ENCODE data around the gene MSI1.
"Not testable (repeated sequence)": the region's sequence is repeated elsewhere in the genome, so short reads cannot be mapped to it uniquely, and the experiment has no call there.

The MSI1 gene

DNA sequence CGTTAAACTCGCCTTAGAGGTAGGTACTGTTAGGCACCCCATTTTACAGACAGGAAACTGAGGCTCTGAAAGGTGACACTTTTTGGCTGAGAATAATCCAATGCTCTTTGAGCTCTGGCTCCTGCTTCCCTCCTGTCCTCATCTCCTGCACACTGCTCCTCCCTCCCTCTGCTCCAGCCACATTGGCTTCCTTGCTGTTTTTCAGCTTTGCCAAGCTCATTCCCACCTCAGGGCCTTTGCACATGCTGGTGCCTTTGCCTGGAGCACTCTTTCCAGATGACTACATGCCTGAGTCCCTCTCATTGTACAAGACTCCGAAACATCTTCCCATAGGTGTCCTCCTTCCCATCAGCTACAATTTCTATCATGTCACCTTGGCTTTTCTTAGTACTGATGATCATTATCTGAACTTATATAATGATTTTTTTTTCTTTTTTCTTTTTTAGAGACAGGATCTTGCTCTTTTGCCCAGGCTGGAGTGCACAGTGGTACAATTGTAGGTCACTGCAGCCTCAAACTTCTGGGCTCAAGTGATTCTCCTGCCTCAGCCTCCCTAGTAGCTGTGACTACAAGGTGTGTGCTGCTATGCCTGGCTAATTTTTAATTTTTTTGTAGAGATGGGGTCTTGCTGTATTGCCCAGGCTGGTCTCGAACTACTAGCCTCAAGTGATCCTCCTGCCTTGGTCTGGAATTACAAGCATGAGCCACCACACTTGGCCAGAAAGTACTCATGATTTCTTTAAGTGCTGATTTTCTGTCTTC lies 15.2 kb downstream of the MSI1 start:
- no peak for DNase-seq

DNA sequence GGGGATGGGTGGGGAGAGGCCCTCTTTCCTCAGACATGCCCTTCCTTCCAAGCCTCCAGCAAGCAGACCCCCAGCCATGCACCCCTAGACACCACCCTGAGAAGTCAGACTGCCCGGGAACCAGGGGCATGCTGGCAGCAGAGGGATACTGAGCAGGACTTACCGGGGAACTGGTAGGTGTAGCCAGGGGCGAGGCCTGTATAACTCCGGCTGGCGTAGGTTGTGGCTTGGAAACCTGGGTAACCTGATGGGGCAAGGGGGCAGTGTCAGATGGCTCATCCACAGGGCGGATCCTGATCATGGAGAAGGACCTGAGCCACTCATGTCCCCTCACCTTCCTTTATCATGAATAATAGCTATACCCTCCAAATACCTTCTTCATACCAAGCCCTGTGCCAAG lies 15.8 kb downstream of the MSI1 start:
- DNase-seq = no peak

DNA sequence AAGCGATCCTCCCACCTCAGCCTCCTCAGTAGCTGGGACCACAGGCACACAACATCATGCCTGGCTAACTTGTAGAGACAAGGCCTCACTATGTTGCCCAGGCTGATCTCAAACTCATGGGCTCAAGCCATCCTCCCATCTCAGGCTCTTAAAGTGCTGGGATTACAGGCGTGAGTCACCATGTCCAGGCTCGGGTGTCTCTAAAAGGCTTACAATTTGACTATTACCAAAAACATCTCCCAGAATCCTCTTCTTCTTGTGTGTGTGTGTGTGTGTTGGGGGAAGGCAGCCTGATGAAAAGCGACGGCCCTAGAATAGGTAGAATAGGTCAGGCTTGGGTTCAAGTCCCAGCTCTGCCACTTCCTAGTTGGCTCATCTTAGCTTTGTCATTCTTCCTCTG lies 16.8 kb downstream of the MSI1 start:
- DNase-seq = no peak

DNA sequence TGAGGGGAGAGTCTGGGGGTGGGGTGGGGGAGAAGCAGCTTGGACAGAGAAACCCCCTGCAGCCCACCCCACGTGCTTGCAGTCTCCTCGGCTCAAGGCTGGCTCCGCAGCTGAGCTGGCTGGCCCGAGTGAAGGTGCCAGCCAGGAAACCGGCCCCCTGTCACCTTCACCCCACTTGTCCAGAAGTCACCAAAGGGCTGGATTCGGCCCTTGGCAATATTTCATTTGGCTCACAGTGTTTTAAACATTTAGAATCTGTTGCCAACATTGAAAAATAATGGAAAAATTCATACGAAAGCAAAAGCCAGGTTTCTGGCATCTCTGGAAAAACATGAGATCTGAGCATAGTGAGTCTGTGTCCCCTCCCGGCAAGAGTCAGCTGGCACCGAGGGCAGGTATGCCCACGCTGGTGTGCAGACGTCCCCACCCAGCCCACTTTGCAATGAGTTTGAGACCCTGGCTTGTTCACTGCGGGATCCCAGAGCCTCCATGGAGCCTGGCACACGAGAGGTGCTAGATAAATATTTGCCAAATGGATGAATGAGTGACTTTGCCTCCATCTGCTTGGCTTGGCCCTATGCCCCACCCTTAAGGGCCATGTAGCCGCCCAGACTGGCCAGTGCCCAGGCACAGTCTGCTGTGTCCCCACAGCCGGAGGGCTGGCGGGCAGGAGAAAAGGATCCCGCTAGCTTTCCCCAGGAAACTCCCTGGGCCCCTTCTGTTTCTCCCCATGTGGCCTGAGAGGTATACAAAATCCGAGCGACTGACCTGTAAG lies 18.2 kb downstream of the MSI1 start:
- DNase-seq = no peak

DNA sequence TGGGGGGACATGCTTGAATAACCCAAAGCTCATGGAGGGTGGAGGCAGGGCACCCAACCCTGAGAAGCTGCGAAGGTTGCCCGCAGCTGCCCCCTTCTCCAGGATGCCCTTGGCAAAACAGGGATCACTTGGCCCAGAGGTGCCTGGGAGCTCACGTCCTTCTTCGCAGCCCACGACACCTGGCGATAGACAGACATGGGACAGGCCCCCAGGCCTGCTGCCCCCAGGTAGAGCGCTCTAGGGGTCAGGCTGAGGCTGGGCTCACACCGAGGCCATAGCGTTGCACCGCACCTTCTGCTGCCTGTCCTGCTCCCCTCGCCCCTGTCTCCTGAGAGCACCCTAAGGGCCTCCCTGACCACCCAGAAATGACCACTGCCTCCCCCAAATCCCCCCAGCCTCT lies 21.2 kb downstream of the MSI1 start:
- no peak for DNase-seq

DNA sequence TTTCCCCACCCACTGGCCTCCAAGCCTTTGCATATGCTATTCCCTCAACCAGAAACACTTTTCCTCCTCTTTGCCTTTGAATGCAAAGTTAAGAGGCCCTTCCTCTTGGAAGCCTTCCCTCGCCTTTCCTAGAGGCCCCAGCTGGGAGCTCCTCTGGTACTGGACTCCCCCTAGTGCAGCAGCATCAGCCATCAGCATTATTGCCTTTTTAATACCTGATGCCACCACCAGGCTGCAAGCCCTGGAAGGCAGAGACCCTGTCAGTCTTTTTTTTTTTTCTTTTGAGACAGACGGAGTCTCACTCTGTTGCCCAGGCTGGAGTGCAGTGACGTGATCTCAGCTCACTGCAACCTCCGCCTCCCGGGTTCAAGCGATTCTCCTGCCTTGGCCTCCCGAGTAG lies 22.3 kb downstream of the MSI1 start:
- DNase-seq = no peak

DNA sequence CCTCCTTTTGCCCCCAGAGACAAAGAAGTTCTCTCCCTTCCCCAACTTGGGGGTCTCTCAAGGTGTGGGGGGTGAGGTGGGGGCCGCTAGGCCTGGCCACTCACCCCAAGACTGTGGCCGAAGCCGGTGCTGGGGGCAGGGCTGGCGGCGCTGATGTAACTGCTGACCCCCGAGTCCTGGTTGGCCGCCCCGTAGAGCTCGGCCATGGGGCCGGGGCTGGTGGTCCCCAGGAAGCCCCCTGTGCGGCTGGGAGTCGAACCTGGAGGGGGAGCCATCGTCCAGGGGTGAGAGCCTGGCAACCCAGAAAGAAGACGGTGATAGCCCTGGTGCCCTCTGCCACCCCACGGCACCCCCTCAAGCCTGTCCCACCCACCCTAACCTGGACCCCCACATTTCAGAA lies 22.9 kb downstream of the MSI1 start:
- no peak for DNase-seq

DNA sequence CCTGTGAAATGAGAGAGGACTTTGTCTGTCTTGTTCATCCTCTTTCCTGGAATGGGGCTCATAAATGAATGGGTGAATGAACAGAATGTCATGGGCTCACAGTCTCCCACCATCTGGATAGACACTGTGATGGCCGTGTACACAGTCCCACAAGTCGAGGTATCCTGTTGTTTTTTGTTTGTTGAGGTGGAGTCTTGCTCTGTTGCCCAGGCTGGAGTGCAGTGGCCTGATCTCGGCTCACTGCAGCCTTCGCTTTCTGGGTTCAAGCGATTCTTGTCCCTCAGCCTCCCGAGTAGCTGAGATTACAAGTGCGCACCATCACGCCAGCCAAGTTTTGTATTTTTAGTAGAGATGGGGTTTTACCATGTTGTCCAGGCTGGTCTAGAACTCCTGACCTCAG lies 25.3 kb downstream of the MSI1 start:
- no peak for DNase-seq

DNA sequence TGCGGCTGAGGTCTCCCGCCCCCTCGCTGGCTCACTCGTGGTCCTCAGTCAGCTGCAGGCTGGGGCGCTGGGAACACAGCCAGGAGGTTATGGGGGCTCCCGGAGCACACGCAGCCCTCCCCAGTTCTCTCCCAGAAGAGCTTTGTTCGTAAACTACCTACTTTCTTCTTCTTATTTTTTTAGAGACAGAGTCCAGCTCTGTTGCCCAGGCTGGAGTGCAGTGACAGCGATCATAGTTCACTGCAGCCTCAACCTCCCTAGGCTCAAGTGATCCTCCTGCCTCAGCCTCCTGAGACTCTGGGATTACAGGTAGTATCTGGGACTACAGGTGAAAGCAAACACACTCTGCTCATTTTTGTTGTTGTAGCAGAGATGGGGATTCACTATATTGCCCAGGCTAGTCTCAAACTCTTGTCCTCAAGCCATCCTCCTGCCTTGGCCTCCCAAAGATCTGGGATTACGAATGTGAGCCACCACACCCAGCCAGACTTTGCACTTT lies 25.9 kb downstream of the MSI1 start:
- DNase-seq = no peak

DNA sequence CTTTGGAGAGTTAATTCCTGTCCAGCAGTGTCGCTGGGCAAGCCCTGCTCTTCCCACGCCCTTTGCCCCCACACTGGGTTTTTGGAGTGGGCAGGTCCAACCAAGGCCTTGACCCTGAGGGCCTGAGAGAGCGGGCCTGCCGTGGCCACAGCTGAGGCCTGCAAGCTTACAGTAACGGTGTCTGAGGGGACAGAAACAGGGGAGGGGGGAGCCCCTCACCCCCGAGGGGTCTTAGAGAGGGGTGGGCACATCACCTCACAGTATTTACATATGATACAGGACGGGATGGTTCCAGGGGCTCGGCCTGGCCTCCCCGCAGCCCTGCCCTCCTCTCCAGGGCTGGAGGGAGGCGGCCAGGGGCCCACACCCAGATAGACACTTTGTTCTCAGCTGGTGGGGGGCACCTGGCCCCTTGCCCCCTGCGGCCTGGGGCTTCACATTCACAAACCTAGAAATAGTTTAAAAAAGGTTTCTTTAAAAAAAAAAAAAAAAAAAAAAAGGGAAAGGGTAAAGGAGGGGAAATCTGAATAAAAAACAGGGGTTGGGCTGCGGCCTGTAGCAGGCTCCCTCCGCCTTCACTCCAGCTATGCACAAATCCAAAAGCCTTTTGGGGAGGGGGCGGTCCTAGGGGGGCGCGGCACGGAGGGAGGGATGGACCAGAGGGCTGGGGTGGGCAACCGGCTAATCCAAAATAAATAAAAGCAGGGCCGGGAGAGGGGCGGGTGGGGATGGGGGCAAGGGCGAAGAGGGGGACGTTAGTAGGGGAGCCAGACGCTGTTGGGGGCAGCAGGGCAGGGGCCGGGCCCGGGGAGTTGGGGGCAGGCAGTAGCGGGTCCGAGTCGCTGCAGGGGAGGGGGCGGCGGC lies 26.6 kb downstream of the MSI1 start:
- DNase-seq = no peak

DNA sequence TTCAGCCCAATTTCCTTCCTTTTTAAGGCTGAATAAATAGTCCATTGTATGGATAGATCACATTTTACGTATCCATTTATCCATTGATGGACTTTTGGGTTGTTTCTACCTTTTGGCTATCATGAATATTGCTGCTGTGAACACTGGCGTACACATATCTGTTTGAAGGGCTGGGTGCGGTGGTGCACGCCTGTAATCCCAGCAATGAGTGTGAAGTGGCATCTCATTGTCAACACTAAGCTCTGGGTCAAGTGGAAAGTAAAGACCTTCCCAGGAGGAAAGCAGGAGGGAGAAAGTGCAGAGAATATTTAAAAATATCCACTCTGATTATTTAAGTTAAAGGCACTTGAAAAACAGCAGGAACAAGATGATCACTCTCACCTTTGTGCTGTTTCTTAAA lies 29.7 kb downstream of the MSI1 start:
- DNase-seq = no peak

DNA sequence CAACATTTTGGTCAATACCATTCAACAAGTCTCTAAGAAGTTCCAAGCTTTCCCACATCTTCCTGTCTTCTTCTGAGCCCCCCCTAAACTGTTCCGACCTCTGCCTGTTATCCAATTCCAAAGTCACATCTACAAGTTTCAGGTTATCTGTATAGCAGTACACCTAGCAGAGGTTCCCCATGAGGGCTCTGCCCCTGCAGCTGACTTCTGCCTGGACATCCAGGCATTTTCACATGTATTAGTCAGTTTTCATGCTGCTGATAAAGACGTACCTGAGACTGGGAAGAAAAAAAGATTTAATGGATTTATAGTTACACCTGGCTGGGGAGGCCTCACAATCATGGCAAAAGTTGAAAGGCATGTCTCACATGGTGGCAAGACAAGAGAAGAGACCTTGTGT lies 31.2 kb downstream of the MSI1 start:
- no peak for DNase-seq

DNA sequence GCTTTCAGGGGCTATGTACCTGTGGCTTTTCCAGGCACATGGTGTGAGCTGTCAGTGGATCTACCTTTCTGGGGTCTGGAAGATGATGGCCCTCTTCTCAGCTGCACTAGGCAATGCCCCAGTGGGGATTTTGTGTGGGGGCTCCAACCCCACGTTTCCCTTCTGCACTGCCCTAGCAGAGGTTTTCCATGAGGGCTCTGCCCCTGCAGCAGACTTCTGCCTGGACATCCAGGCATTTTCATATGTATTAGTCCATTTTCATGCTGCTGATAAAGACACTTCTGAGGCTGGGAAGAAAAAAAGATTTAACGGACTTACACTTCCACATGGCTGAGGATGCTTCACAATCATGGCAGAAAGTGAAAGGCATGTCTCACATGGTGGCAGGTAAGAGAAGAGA lies 32.6 kb downstream of the MSI1 start:
- DNase-seq = not testable (repeated sequence)

DNA sequence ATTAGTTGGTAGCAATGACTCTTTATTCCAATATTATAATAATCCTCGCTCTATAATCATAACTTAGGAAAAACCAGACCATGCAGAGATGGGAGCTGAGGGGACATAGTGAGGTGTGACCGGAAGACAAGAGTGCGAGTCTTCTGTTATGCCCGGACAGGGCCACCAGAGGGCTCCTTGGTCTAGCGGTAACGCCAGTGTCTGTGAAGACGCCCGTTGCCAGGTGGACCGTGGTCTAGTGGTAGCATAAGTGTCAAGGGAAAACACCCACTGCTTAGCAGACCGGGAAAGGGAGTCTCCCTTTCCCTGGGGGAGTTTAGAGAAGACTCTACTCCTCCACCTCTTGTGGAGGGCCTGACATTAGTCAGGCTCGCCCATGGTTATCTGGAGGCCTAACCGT lies 33.5 kb downstream of the MSI1 start:
- DNase-seq = not testable (repeated sequence)

DNA sequence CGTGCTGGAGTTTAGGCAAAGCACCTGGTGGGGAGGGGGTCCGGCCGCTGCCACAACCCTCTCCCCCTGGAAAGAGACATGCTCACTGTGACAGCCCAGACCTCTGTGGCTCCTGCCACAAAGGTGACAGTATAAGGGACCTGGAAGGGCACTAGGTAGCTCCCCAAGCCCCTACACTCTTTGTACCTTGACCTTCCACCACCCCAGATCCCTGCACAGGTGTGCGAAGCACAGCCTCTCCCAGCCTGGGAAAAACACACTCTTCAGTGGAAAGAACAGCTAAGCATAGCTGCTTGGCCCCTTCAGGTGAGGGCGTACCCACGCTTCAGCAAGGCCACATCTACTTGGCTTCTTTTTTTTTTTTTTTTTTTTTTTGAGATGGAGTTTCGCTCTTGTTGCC lies 36.4 kb downstream of the MSI1 start:
- DNase-seq = no peak

DNA sequence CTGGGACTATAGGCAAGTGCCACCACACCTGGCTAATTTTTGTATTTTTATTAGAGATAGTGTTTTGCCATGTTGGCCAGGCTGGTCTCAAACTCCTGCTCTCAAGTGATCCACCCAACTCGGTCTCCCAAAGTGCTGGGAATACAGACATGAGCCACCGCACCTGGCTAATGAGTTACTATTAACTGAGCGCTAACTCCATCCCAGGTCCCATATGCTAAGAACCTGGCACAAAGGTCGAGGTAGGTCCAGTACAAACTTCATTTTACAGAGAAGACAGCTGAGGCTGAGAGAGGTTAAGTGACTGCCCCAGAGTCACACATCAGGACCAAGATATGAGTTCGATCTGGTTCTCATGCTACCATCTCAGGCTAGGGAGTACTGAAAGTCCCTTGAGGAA lies 36.9 kb downstream of the MSI1 start:
- no peak for DNase-seq

DNA sequence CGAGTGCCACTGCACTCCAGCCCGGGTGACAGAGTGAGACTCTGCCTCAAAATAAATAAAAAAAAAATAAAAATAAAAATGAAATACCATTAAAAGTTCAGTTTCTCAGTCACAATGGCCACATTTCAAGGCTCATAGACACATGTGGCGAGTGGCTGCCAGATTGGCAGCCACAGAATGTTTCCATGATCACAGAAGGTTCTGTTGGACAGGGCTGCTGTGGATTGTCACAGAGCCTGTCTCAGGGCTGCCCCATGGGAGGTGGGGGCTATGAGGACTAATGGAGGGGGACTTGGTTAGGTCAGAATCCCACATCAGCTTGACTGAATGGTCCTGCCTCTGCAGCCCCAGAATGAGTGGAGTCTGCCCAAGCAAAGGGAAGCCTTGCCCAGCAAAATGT lies 37.6 kb downstream of the MSI1 start:
- DNase-seq = no peak

DNA sequence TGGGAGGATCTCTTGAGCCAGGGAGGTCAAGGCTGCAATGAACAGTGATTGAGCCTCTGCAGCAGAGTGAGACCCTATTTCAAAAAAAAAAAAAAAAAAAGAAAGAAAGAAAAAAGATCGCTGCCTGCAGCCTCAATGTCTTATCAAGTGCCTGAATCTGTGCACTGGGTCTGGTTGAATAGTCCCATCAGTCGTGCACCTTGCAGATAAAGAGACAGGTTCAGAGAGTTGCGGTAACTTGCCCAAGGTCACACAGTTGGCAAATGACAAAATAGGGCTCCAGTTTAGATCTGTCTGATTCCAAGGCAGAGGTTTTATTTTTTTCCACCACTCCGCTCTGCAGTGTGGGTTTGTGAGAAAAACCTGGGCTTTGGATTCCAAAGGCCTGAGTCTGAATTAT lies 40.7 kb downstream of the MSI1 start:
- no peak for DNase-seq

DNA sequence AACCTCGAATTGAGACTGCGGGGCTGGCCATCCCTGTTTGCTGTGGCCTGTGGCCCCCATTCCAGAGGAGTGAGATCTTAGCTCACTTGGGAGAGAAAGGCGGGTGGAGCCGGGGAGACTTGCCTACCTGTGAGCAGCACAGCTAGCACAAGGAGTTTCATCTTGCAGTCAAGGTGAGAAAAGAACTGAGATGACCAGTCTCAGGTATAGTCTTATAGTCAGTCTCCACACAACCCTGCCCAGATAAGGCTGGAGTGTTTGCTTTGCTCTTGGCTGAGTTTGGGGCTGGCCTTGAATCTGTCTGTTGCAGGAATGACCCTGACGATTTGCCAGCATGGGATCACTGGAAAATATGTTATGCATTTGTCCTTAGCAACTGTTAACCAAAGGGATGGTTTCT lies 41.4 kb downstream of the MSI1 start, which contains the start of gene PLA2G1B:
Gene PLA2G1B, minus strand, starts transcription at position 187 of the 400 bp plus-strand sequence. Its CDS starts 26 bp downstream, at position 161.
- no peak for DNase-seq

DNA sequence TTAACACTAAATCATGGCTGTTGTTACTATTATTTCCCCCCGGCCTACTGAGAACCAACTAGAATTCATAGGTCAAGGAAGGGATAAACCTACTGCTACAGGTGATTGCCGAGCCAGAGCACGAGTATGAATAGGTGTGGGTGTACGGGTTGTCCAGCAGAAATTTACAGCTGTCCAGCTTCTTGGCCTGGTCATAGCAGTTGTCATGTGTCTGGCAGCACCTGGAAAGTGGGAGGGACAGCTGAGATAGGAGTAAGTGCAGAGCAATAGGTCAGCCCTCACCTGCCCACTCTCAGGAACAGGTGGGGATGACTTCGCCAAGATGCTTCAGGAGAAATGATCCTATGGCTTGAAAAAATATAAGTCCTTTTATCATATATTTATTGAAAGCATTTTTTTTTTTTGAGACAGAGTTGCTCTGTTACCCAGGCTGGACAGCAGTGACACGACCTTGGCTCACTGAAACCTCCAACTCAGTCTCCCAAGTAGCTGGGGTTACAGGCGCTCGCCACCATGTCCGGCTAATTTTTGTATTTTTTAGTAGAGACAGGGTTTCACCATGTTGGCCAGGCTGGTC lies 44.0 kb downstream of the MSI1 start:
- DNase-seq = no peak

DNA sequence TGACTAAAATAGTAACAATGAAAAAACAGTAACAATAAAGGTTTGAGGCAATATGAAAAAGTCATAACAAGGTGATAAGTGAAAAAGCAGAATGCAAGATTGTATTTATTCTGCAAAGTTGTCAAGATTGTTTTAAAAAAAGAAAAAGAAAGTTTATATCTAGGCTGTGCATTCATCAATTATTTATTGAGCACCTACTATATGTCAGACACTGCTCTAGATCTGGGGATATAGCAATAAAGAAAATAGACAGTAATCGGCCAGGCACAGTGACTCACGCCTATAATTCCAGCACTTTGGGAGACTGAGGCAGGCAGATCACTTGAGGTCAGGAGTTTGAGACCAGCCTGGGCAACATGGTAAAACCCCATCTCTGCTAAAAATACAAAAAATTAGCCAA lies 45.2 kb downstream of the MSI1 start:
- no peak for DNase-seq

DNA sequence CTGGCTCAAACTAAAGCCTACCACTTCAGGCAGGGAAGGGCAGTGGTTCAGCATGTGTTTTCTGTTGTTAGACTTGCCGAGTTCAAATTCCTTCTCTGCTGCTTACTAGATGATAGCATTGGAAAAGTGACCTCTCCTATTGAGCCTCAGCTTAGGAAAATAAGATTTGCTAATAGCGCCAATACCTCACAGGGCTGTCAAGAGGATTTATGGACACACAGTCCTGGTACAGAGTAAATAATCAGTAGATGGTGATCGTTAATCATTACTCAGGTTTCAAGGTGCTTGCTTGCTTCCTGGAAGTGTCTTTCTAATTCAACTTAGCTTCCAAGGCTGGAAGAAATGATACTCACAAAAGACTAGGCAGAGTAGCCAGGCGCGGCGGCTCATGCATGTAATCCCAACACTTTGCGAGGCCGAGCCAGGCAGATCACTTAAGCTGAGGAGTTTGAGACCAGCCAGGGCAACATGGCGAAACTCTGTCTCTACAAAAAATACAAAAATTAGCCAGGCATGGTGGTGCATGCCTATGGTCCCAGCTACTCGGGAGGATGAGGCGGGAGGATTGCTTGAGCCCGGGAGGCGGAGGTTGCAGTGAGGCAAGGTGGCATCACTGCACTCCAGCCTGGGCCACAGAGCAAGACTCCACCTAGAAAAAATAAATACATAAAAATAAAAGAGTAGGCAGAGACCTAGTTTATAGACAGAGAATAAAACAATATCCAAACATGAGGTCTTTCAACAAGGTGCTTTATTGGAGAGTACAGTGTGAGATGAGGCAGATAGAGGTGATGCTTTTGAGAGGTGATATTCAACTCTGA lies 47.4 kb downstream of the MSI1 start:
- no peak for DNase-seq

All from KG1 (cell line).